Fibroblast of the aortic adventitia (primary cell): ENCODE measurements around the gene LMNTD2. TPM values are rescaled to one million over a fixed set of nuclear protein-coding genes. Genes with fewer than 3 reads are reported as not detected.

Experiments
- small RNA-seq: library from RNA; depleted of rRNA; stranded (forward); fragments of <200 nt; gene quantifications from one replicate; pipeline ENCODE3, GENCODE V24; 2012
- total RNA-seq: library from RNA; depleted of rRNA; stranded (reverse); fragments of >200 nt; gene quantifications from 2 replicates; pipeline ENCODE4 v1.2.3, GENCODE V29; 2012; ENCODE audit warnings: low replicate concordance

Gene LMNTD2
- total RNA-seq, 1 donor = 0.36 TPM

Small RNA genes lying within 50 kb of the gene (small RNA-seq; reads per million reads assigned to genes)
- gene MIR210 = 45.2 reads per million, percentile 97 among the genes with 10 or more reads in this experiment

Other genes with a start within 250 kb of the LMNTD2 start
- gene IFITM1, start 246.7 kb downstream of the LMNTD2 start, total RNA-seq = 20.9 and 24.2 TPM in 2 replicates
- 34.3 and 95.4 TPM in 2 replicates for gene IFITM3, start 239.9 kb downstream of the LMNTD2 start, total RNA-seq
- gene B4GALNT4, start 191.2 kb downstream of the LMNTD2 start, total RNA-seq = 1.5 and 1.9 TPM in 2 replicates
- 1.3 and 5.6 TPM in 2 replicates for gene PKP3, start 166.5 kb downstream of the LMNTD2 start, total RNA-seq
- gene SIGIRR, start 145.7 kb downstream of the LMNTD2 start, total RNA-seq = 30.4 and 38.7 TPM in 2 replicates
- gene ANO9, start 118.7 kb downstream of the LMNTD2 start, total RNA-seq = not detected in 2 replicates
- 28.7 and 51.6 TPM in 2 replicates for gene PTDSS2, start 110.5 kb downstream of the LMNTD2 start, total RNA-seq
- 388 and 436 TPM in 2 replicates for gene RNH1, start 53.5 kb downstream of the LMNTD2 start, total RNA-seq
- 34.6 and 44.4 TPM in 2 replicates for gene HRAS, start 25.2 kb downstream of the LMNTD2 start, total RNA-seq
- 0.45 and 1.2 TPM in 2 replicates for gene LRRC56, start 23.2 kb downstream of the LMNTD2 start, total RNA-seq
- gene RASSF7, start 232 bp upstream of the LMNTD2 start, total RNA-seq = 1.6 and 2.5 TPM in 2 replicates
- gene PHRF1, start 15.7 kb upstream of the LMNTD2 start, total RNA-seq = 27.6 and 37.5 TPM in 2 replicates
- gene IRF7, start 55.2 kb upstream of the LMNTD2 start, total RNA-seq = 6.5 and 6.8 TPM in 2 replicates
- not detected in 2 replicates for gene CDHR5, start 64.2 kb upstream of the LMNTD2 start, total RNA-seq
- not detected in 2 replicates for gene SCT, start 66.4 kb upstream of the LMNTD2 start, total RNA-seq
- 0.09 and 0.16 TPM in 2 replicates for gene DRD4, start 76.5 kb upstream of the LMNTD2 start, total RNA-seq
- gene DEAF1, start 134.5 kb upstream of the LMNTD2 start, total RNA-seq = 26.7 and 40.0 TPM in 2 replicates
- gene TMEM80, start 135.1 kb upstream of the LMNTD2 start, total RNA-seq = 3.6 and 9.4 TPM in 2 replicates
- gene EPS8L2, start 145.5 kb upstream of the LMNTD2 start, total RNA-seq = 47.9 and 49.2 TPM in 2 replicates
- gene TALDO1, start 186.7 kb upstream of the LMNTD2 start, total RNA-seq = 123 and 146 TPM in 2 replicates
- gene GATD1, start 216.7 kb upstream of the LMNTD2 start, total RNA-seq = 40.6 and 53.4 TPM in 2 replicates
- 0.65 and 1.2 TPM in 2 replicates for gene CEND1, start 229.4 kb upstream of the LMNTD2 start, total RNA-seq
- 16.7 and 17.6 TPM in 2 replicates for gene SLC25A22, start 237.5 kb upstream of the LMNTD2 start, total RNA-seq
- 6.3 and 8.8 TPM in 2 replicates for gene PIDD1, start 244.5 kb upstream of the LMNTD2 start, total RNA-seq
- gene RPLP2, start 249.2 kb upstream of the LMNTD2 start, total RNA-seq = 99.4 and 841 TPM in 2 replicates